ENCODE data around the gene CACNB2. TPM values are rescaled to one million over a fixed set of nuclear protein-coding genes. Genes with fewer than 3 reads are reported as not detected.
A peak's percentile ranks its signal among the peaks of the same experiment; 100 is the strongest.
"Not testable (repeated sequence)": the region's sequence is repeated elsewhere in the genome, so short reads cannot be mapped to it uniquely, and the experiment has no call there.

The CACNB2 gene
- polyA plus RNA-seq, 1 donor: 1.2 TPM

- no peak for DNase-seq
Measured at GRCh38 chr10:18523025-18523424, 382.8 kb downstream of the CACNB2 start.

GRCh38 chr10:18523858-18524257 is 383.6 kb downstream of the CACNB2 start:
- DNase-seq: no peak

DNA sequence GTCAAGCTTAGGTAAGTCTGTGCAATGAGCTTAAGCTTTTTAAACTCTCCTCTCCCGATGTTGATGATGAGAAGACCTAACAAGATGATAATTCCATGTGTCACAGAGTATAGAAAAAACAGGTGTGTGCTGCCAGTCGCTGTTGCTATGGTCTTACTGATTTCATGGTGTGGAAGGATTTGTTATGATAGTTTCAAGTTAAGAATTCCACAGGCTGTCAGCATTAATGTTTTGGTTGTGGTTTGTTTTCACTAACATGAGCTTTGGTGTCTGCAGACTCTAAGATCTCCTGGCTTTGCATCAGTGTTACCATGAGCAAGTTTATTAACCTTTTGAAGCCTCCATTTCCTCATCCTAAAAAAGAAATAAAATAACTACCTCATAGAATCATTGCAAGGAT is 387.5 kb downstream of the CACNB2 start:
- DNase-seq: peak; percentile 16

DNA sequence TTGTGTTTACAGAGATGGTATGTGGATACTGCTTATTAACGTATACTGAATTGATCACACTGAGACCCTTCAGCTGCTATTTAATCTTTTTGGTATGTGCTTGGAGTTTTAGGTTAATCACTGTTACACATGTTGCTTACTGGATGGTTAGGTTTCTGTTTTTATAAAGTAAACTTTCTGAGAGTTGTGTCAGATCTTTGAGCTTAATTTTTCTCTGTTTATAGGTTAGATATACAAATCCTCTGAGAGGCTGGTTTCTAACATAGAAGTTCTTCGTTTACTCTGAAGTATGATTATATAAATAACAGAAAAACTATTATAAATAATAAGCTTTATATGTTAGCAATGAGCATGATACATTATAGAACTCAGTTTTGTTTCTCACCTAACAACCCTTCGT is 388.1 kb downstream of the CACNB2 start:
- DNase-seq: no peak

- no peak for DNase-seq
Measured at GRCh38 chr10:18532881-18533535, 392.8 kb downstream of the CACNB2 start.

DNA sequence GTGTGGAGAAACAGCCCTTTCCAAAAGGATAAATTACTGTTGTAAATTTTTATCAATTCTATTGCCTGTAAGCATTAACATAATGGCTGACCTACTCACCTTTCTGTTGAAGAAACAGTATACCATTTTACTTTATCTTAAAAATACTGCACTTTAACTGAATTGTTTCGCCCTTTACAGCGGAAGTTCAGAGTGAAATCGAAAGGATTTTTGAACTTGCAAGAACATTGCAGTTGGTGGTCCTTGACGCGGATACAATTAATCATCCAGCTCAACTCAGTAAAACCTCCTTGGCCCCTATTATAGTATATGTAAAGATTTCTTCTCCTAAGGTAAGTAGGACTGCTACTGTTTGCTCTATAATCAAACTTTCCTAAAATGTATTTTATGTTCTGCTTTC is 393.7 kb downstream of the CACNB2 start:
- no peak for DNase-seq

DNA sequence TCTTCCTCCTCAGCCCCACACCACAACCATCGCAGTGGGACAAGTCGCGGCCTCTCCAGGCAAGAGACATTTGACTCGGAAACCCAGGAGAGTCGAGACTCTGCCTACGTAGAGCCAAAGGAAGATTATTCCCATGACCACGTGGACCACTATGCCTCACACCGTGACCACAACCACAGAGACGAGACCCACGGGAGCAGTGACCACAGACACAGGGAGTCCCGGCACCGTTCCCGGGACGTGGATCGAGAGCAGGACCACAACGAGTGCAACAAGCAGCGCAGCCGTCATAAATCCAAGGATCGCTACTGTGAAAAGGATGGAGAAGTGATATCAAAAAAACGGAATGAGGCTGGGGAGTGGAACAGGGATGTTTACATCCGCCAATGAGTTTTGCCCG is 399.1 kb downstream of the CACNB2 start:
- DNase-seq: no peak

DNA sequence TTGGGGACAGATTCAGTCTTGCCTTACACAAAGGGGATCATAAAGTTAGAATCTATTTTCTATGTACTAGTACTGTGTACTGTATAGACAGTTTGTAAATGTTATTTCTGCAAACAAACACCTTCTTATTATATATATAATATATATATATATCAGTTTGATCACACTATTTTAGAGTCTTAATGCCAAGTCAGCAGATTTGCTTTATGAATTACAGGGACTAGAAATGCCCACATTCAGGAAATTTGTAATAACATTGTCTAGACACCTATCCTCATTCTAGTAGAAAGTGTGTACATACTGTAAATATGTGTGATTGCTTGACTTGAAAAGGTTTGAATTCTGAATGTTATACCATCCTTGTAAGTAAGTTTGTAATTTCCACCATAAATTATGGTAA is 400.0 kb downstream of the CACNB2 start:
- DNase-seq: no peak

DNA sequence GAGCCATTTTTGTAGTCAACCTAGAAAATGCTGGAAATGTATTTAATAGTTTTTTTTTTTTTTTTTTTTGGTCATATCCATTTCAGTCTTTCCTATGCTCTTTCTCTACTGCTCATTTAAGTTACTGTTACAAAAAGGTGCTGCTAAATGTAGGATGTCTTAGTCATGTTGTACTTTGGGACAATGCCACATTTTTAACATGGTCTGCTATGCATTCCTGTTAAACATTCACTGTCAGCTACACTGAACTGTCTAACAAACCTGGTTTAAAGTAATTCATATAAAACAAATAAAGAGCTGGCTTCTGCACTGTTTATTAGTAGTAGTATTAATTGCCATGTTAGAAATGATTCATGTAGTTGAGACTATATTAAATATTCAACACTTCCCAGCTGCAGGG is 402.6 kb downstream of the CACNB2 start:
- DNase-seq: peak; percentile 5

DNA sequence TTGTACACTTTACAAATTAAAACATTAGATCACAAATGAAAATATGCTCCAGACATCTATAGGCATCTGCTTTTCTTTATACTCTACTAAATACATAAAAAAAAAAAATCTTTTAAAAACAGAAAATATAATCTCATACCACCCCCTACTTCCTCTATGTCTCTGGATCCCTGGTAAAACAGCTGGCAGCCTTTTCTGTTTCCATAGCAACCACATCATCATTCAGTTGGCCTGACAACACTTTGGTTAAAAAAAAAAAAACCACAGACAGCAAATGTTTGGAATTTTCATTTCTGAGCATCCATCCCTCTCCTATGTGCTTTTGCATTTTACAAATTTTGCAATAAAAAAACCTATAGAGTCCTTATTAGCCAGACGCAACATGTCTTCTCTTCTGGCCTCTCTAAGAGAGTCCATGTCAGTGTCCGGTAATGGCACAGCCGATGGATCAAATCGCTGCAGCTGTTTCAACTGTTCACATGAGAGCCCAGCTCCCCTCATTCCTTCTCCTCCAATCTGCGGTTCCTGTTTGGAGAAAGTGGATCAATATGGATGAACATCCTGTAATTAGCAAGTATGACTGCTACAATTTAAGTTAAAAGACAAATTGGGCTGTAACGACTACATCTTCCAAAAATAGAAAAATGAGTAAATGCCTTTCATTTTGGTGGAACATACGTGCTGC is 405.5 kb downstream of the CACNB2 start:
- DNase-seq: no peak

DNA sequence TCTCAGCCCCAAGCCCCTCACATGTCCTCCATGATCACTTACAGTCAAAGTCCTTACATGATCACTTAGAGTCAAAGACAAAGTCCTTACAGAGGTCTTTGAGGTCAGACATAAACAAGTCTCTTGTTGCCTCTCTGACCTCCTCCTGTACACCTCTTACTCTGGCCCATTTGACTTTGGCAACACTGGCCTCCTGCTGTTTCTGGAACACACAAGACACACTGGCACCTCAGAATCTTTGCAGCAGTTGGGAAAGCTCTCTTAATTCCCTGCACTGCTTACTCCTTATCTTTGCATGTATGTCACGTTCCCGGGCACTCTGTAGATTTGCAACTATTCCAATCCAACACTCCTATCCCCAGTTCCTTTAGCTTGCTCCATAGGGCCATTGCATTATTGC is 408.9 kb downstream of the CACNB2 start:
- DNase-seq: no peak

DNA sequence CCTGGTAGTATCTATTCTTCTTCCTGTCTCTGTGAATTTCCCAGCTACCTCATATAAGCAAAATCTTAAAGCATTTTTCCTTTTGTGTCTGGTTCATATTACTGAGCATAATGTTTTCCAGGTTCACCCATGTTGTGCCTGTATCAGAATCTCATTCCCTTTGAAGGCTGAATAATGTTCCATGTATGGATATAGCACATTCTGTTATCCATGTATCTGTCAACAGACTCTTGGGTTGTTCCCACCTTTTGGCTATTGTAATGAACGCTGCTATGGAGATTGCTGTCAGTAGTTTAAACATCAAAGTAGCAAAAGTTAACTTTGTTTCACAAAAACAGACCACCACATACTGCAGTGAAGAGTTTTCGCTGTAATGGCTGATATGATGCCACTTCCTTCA is 411.2 kb downstream of the CACNB2 start:
- DNase-seq: no peak

GRCh38 chr10:18554479-18554878 is 414.3 kb downstream of the CACNB2 start:
- no peak for DNase-seq

DNA sequence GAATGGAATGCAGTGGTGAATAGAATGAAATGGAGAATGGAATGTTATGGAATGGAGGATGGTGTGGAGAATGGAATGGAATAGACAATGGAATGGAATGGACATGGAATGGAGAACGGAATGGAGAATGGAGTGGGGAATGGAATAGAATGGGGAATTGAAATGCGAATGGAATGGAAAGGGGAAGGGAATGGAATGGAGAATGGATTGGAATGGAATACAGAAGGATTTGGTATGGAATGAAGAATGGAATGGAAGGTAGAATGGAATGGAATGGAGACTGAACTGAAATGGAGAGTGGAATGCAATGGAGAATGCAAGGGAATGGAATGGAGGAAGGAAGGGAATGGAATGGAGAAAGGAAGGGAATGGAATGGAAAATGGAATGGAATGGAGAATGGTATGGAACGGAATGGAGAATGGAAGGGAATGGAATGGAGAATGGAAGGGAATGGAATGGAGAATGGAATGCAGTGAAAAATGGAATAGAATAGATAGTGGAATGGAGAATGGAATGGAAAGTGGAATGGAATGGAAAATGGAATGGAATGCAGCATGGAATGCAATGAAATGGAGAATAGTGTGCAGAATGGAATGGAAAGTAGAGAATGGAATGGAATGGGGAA is 416.4 kb downstream of the CACNB2 start:
- no peak for DNase-seq

DNA sequence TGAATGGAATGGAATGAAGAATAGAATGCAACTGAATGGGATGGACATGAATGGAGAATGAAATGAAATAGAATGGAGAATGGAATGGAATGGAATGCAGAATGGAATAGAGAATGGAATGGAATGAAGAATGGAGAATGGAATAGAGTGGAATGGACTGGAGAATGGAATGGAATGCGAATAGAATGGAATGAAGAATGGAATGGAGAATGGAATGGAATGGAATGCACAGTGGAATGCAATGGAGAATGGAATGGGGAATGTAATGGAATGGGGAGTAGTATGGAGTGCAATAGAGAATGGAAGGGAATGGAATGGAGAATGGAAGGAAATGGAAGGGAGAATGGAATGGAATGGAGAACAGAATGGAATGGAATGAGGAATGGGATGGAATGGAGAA is 417.7 kb downstream of the CACNB2 start:
- no peak for DNase-seq

GRCh38 chr10:18561861-18562551 is 421.8 kb downstream of the CACNB2 start:
- no peak for DNase-seq

GRCh38 chr10:18563003-18563726 is 422.9 kb downstream of the CACNB2 start:
- DNase-seq: no peak

DNA sequence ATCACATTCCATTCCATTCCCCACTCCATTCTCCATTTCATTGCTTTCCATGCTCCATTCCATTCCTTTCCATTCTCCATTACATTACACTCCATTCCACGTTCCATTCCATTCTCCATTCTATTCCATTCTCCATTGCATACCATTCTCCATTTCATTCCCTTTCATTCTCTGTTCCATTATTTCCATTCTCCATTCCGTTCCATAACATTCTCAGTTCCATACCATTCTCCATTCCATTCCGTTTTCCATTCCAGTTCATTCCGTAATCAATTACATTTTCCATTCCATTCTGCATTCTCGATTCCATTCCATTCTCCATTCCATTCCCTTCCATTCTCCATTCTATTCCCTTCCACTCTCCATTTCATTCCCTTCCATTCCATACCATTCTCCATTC is 424.8 kb downstream of the CACNB2 start:
- no peak for DNase-seq

DNA sequence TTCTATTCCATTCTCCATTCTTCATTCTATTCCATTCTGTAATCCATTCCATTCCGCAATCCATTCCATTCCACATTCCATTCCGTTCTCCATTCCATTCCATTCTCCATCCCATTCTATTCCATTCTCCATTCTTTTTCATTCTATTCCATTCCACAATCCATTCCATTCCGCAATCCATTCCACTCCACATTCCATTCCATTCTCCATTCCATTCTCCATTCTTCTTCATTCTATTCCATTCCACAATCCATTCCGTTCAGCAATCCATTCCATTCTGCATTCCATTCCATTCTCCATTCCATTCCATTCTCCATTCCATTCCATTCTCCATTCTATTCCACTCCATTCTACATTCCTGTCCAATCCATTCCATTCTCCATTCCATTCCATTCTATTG is 426.0 kb downstream of the CACNB2 start:
- DNase-seq: no peak

DNA sequence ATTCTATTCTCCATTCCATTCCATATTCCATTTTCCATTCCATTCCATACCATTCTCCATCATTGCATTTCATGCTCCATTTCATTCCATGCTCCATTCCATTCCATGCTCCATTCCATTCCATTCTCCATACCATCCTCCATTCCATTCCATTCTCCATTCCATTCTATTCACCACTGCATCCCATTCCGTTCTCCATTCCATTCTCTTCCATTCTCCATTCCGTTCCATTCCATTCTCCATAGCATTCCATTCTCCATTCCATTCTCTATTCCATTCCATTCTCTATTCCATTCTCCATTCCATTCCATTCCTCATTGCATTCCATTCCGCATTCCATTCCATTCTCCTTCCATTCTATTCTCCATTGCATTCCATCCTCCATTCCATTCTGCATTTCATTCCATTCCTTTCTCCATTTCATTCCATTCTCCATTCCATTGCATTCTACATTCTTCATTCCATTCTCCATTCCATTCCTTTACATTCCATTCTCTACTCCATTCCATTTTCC is 427.2 kb downstream of the CACNB2 start:
- no peak for DNase-seq

DNA sequence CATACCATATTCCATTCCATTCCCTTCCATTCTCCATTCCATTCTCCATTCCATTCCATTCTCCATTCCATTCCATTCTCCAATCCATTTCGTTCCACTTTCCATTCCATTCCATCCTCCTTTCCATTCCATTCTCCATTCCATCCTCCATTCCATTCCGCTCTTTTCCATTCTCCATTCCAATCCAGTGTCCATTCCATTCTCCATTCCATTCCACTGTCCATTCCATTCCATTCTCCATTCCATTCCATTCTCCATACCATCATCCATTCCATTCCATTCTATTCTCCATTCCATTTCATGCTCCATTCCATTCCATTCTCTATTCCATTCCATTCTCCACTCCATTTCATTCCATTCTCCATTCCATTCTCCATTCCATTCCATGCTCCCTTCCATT is 430.2 kb downstream of the CACNB2 start:
- DNase-seq: not testable (repeated sequence)

DNA sequence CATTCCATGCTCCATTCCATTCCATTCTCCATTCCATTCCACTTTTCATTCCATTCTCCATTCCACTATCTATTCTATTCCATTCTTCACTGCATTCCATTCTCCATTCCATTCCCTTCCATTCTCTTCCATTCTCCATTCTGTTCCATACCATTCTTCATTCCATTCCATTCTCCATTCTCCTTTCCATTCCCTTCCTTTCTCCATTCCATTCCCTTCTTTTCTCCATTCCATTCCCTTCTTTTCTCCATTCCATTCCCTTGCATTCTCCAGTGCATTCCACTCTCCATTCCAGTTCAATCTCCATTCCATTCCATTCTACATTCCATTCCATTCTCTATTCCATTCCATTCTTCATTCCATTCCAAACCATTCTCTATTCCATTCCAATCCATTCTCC is 430.9 kb downstream of the CACNB2 start:
- no peak for DNase-seq

DNA sequence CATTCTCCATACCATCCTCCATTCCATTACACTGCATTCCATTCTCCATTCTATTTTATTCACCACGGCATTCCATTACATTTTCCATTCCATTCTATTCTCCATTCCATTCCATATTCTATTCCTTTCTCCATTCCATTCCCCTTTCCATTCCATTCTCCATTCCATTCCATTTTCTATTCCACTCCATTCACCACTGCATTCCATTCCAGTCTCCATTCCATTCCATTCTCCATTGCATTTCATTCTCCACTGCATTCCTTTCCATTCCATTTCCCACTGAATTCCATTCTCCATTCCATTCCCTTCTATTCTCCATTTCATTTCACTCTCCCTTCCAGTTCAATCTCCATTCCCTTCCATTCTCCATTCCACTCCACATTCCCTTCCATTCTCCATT is 431.6 kb downstream of the CACNB2 start:
- no peak for DNase-seq
